ENCODE data around the gene PIK3R3.
A peak's percentile ranks its signal among the peaks of the same experiment; 100 is the strongest.

Gene PIK3R3

DNA sequence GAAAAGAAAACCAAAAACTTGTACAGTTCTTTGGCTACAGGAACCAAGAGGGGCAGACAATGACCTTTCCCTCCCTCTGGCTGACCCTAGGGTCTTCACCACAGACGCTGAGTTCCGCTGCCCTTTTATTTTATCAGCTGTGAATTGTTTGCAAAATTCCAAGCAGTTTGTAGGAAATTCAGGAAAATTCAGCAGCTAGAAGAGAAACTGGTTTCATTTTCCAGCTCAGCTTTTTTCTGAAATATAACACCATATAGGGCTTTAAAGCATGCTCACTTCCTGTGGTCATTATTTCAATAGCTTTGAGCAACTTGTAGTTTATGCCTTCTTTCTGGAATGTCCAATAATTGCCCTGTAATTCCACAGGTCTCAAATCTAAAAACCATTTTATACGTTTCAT is 5.5 kb upstream of the PIK3R3 start:
- peaks cover 18% of the 10 kb centered on the region for H3K27me3 Mint-ChIP-seq

DNA sequence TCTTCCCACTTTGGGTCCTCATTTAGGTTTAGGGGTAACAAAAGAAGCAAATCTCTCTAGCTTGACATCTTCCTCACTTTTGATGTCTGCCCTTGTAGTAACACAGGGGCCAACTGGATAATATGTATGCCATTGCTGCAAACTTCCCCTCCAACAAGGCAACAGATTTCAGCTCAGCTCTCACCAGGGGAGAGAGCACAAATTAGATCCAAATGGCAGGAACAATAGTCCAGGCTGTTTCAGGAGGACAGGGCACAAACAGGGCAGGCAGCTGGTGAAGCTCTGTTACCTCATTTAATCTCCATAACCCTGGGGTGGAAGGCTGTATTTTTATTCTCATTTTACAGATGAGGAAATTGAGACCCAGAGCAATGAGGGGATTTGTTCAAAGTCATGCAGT is 4.3 kb upstream of the PIK3R3 start:
- Mint-ChIP-seq H3K27ac (ENCODE audit: low read depth) (no peak overlapping the region), H3K9me3 (no peaks in the 10 kb centered on the region), H3K4me1 (peaks cover 22% of the 10 kb centered on the region), H3K4me3 (no peak overlapping the region), H3K36me3 (ENCODE audit: insufficient read depth) (peaks cover 8% of the 10 kb centered on the region), H3K27me3 (peaks cover 25% of the 10 kb centered on the region)
- DNase-seq (ENCODE audit: low spot score in 2 of 2), result no peak
- no peak for ATAC-seq (replicated peaks; ENCODE audit: extremely low read depth, poor library complexity, severe bottlenecking)

More for the DNA sequence above, 5.5 kb upstream of the PIK3R3 start:
- ATAC-seq (replicated peaks; ENCODE audit: extremely low read depth, poor library complexity, severe bottlenecking) (no peak), DNase-seq (ENCODE audit: low spot score in 2 of 2) (no peak)
- Mint-ChIP-seq H3K9me3 (no peaks in the 10 kb centered on the region), H3K27ac (ENCODE audit: low read depth) (no peak overlapping the region), H3K4me1 (peaks cover 11% of the 10 kb centered on the region), H3K36me3 (ENCODE audit: insufficient read depth) (peaks cover 2% of the 10 kb centered on the region), H3K4me3 (no peak overlapping the region)

DNA sequence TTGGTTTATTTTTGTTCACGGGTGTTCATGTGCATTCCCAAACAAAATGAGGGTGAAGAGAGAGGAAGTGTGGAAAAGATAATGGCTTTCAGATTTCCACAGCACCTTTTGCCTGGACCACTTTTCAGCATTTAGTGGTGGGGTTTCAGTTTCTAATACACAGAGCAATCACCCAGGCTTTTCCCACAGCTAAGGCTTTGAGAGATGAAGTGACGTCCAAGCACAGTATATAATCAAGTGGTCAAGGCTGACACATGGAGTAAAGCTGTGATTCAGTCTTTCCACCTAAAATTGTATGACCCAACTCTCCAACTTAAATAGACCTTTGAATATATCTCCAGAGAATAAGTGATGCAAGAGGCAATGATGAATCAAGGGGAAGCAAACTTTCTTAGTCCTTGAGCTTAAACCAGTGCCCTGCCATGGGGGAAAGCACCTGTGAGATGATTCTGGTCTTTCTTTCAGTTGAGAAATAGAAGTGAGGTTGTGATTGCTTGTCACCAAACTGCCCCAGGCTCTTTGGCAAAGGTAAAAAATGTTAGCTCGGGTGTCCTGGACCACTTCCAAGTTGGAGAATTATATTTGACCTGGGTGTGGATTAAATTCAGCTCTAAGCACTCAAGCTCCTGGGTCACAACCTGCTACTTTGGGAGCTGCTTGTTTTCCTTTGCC is 2.4 kb upstream of the PIK3R3 start:
- peaks cover 25% of the 10 kb centered on the region for H3K4me1 Mint-ChIP-seq
- ATAC-seq (replicated peaks; ENCODE audit: extremely low read depth, poor library complexity, severe bottlenecking) (no peak), DNase-seq (ENCODE audit: low spot score in 2 of 2) (no peak)

DNA sequence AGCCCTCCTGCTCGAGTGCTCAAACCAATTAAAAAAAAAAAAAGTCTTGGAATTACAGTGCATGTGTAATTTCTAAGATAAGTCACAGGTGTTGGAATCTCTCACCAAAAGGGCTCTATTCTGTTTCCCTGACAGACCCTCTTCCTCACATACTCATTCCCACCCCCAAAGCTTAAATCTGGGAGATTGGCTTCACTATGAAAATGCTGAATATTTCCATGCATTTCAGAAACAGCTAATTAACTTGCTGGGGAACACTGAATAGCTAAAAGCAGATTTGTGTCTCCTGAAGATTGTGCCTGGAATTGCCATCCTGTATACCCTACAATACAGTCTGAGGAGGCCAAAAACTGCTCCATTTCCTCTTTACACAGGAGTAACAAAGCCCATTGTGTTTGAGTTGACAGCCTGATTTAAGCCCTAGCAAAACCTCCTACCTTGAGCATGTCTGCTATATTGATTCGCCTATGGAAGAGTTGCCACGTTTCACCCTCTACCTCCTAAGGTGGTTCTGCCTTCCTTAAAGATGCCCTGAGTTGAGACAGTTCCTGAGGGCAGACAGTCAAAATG is 1.4 kb upstream of the PIK3R3 start:
- peaks cover 8% of the 10 kb centered on the region for H3K36me3 Mint-ChIP-seq (ENCODE audit: insufficient read depth)
- H3K9me3 Mint-ChIP-seq, result no peaks in the 10 kb centered on the region
- peaks cover 25% of the 10 kb centered on the region for H3K4me1 Mint-ChIP-seq
- H3K27ac Mint-ChIP-seq (ENCODE audit: low read depth), result no peak overlapping the region
- no peak for DNase-seq (ENCODE audit: low spot score in 2 of 2)
- H3K27me3 Mint-ChIP-seq, result peaks cover 35% of the 10 kb centered on the region
- no peak for ATAC-seq (replicated peaks; ENCODE audit: extremely low read depth, poor library complexity, severe bottlenecking)
- peak overlapping the region; percentile 99 for H3K4me3 Mint-ChIP-seq

More for the DNA sequence above, 2.4 kb upstream of the PIK3R3 start:
- peaks cover 34% of the 10 kb centered on the region for H3K27me3 Mint-ChIP-seq
- H3K9me3 Mint-ChIP-seq, result no peaks in the 10 kb centered on the region
- no peak overlapping the region for H3K27ac Mint-ChIP-seq (ENCODE audit: low read depth)
- no peak overlapping the region for H3K4me3 Mint-ChIP-seq
- peaks cover 8% of the 10 kb centered on the region for H3K36me3 Mint-ChIP-seq (ENCODE audit: insufficient read depth)

DNA sequence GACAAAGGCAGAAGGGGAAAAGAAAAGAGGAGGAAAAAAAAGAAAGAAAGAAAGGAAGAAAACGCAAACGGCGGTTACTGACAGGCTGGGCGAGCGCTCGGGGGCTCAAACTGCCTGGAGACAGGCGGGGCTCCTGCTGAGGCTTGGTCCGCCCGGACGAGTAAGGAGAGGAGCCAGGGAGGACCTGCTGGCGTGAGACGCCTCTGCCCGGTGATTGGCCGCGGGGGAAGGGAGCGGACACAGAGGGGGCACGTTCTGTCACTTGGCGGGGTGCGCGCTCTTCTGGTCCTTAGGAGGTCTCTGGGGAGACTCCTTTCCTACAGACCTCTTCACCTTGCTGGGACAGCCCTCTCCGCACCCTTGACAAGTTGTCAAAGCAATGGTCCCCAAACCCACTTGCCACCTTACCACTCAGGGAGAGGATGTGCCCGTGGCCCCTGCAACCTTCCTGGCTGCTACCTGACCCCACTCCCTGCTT is 791 bp upstream of the PIK3R3 start:
- peak overlapping the region; percentile 98 for H3K27ac Mint-ChIP-seq (ENCODE audit: low read depth)
- peak; percentile 27 for ATAC-seq (replicated peaks; ENCODE audit: extremely low read depth, poor library complexity, severe bottlenecking)
- H3K9me3 Mint-ChIP-seq, result no peaks in the 10 kb centered on the region
- peaks cover 25% of the 10 kb centered on the region for H3K4me1 Mint-ChIP-seq
- H3K36me3 Mint-ChIP-seq (ENCODE audit: insufficient read depth), result peaks cover 8% of the 10 kb centered on the region
- peak overlapping the region; percentile 99 for H3K4me3 Mint-ChIP-seq
- H3K27me3 Mint-ChIP-seq, result peaks cover 40% of the 10 kb centered on the region
- no peak for DNase-seq (ENCODE audit: low spot score in 2 of 2)

DNA sequence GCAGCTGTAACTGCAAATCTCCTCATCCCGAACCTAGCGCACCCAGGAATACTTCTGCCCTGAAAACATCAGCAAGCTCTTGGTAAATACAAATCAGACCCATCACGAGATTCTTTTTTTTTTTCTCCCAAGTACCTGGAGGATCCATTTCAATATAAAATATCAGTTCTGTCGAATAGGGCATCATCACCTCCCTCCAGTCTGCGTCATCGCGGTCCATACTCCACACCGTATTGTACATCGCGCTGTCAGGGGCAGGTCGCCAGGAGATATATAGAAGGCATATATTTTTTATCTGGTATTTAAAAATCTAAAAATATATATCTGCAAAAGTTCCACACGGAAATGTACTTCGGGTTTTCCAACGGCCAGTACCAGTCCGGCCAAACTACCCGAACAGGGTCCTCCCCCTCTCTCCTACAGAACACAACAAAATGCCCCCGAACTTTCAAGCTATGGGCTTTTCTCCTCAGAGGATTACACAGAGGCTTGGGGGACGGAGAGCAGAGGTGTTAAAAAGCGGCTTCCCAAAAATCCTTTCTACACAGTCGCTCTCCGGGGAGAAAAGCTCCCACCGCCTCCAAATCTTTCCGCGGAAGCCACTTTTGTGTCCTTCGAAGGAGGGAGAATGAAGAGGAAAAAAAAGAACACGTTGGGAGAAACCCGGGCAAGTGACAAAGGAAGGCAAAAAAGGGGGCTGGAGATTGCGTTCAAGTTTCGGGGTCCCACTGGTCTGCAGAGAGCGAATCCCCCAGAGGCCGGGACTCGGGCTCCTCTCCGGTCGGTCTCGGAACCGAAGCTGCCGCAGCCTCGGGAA is 509 bp downstream of the PIK3R3 start:
- ATAC-seq (replicated peaks; ENCODE audit: extremely low read depth, poor library complexity, severe bottlenecking), result peak; percentile 40
- peak overlapping the region; percentile 98 for H3K27ac Mint-ChIP-seq (ENCODE audit: low read depth)
- peak overlapping the region; percentile 99 for H3K4me3 Mint-ChIP-seq
- no peaks in the 10 kb centered on the region for H3K9me3 Mint-ChIP-seq
- peak in 1 of 2 donors; percentile 13 for DNase-seq (ENCODE audit: low spot score in 2 of 2)
- H3K4me1 Mint-ChIP-seq, result peaks cover 25% of the 10 kb centered on the region
- peaks cover 8% of the 10 kb centered on the region for H3K36me3 Mint-ChIP-seq (ENCODE audit: insufficient read depth)
- H3K27me3 Mint-ChIP-seq, result peaks cover 40% of the 10 kb centered on the region

DNA sequence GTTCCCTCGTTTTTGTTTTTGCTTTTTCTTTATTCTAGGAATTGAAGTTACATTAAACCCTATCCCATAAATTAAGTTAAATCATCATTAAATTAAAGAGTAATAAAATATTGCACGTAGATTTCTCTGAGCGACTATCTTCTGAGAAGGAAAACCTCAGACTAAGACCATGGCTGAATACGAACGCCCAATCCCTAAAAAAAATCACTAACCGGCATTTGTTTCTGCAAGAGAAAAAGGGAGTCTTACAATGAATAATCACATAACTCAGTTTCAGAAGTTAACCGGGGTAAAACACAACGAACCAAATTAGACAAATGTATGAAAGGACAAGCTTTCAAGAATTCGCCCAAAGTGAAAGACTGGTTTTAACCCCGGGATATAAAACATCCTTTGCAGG is 1.3 kb downstream of the PIK3R3 start:
- peaks cover 40% of the 10 kb centered on the region for H3K27me3 Mint-ChIP-seq
- H3K27ac Mint-ChIP-seq (ENCODE audit: low read depth), result no peak overlapping the region
- peak overlapping the region; percentile 99 for H3K4me3 Mint-ChIP-seq
- peaks cover 25% of the 10 kb centered on the region for H3K4me1 Mint-ChIP-seq
- ATAC-seq (replicated peaks; ENCODE audit: extremely low read depth, poor library complexity, severe bottlenecking) (no peak), DNase-seq (ENCODE audit: low spot score in 2 of 2) (no peak)
- peaks cover 8% of the 10 kb centered on the region for H3K36me3 Mint-ChIP-seq (ENCODE audit: insufficient read depth)
- H3K9me3 Mint-ChIP-seq, result no peaks in the 10 kb centered on the region

DNA sequence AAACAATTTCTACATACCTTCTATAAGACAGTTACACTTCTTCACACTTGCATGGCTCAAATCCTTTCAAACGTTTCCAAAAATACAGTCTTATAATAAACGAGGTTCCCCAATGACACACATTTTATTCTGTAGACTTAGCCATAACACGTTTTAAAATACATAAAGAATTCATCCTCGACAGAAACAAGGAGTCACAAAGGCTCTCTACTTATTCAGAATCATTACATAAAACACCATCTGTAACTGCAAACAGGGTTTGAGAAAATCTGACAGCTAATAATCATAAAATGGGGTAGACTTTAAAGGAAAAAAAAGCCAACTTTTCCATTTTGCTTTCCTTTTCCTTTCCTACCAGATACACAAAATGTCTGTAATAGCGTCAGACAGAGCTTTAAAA is 1.8 kb downstream of the PIK3R3 start:
- peaks cover 8% of the 10 kb centered on the region for H3K36me3 Mint-ChIP-seq (ENCODE audit: insufficient read depth)
- no peak for DNase-seq (ENCODE audit: low spot score in 2 of 2)

DNA sequence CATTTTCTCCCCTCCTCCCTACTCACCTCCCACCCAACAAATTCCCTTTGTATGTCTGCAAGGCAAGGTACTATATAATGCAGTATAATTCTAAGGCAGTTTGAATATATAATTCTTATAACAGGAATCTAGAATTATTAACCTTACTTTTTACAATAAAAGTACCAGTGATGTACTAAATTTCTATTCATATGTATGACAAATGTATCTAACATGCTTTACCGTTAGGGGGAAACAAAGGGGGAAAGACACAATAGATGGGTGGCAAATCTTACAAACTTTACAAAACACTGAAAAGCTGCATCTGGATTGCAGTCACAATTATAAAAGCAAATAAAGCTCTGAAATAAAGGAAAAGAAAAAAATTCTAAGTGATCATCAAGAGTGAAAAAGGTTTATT is 2.3 kb downstream of the PIK3R3 start:
- Mint-ChIP-seq H3K4me1 (peaks cover 25% of the 10 kb centered on the region), H3K9me3 (no peaks in the 10 kb centered on the region), H3K27me3 (peaks cover 40% of the 10 kb centered on the region)

More for the DNA sequence above, 1.8 kb downstream of the PIK3R3 start:
- Mint-ChIP-seq H3K27me3 (peaks cover 40% of the 10 kb centered on the region), H3K4me1 (peaks cover 25% of the 10 kb centered on the region), H3K4me3 (no peak overlapping the region), H3K9me3 (no peaks in the 10 kb centered on the region), H3K27ac (ENCODE audit: low read depth) (no peak overlapping the region)
- ATAC-seq (replicated peaks; ENCODE audit: extremely low read depth, poor library complexity, severe bottlenecking), result no peak

DNA sequence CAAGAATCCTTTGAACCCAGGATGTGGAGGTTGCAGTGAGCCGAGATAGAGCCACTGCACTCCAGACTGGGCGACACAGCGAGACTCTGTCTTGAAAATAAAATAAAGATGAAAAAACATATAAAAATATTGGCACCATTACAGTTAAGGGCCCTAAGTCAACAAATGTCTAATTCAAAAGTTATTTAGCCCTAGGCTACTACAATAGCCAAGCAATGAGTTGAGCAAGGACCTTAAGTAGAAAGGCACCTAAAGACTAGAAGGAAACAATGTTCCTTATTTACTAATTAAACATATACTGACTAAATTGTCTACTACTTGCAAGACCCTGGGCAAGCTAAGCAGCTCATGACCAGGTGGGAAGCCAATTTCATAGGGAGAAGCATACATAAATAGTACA is 4.1 kb downstream of the PIK3R3 start:
- H3K36me3 Mint-ChIP-seq (ENCODE audit: insufficient read depth), result peaks cover 6% of the 10 kb centered on the region
- ATAC-seq (replicated peaks; ENCODE audit: extremely low read depth, poor library complexity, severe bottlenecking), result no peak
- H3K4me1 Mint-ChIP-seq, result peaks cover 19% of the 10 kb centered on the region
- peaks cover 40% of the 10 kb centered on the region for H3K27me3 Mint-ChIP-seq
- no peaks in the 10 kb centered on the region for H3K9me3 Mint-ChIP-seq
- no peak overlapping the region for H3K27ac Mint-ChIP-seq (ENCODE audit: low read depth)
- DNase-seq (ENCODE audit: low spot score in 2 of 2), result no peak
- no peak overlapping the region for H3K4me3 Mint-ChIP-seq

More for the DNA sequence above, 2.3 kb downstream of the PIK3R3 start:
- DNase-seq (ENCODE audit: low spot score in 2 of 2) (no peak), ATAC-seq (replicated peaks; ENCODE audit: extremely low read depth, poor library complexity, severe bottlenecking) (no peak)
- Mint-ChIP-seq H3K36me3 (ENCODE audit: insufficient read depth) (peaks cover 8% of the 10 kb centered on the region), H3K4me3 (no peak overlapping the region), H3K27ac (ENCODE audit: low read depth) (no peak overlapping the region)

DNA sequence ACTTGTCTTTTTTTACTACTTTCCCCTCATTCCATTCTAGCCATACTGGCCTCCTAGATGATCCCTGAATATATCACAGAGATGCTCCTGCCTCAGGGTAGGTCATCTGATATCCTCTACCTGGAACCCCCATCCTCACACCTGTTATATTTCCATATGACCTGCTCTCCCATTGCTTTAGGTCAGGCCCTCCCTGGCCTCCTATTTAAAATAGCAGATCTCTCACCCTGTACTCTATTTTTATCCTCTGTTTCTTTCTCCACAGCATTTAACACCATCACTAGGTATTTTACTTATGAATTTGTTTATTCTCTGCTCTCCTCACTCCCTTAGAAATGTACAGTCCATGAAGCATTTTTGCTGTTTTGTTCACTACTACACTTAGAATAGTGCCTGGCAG is 13.6 kb downstream of the PIK3R3 start:
- DNase-seq (ENCODE audit: low spot score in 2 of 2) (no peak), ATAC-seq (replicated peaks; ENCODE audit: extremely low read depth, poor library complexity, severe bottlenecking) (no peak)
- no peak overlapping the region for H3K4me3 Mint-ChIP-seq
- H3K27me3 Mint-ChIP-seq, result no peaks in the 10 kb centered on the region
- H3K36me3 Mint-ChIP-seq (ENCODE audit: insufficient read depth), result no peaks in the 10 kb centered on the region
- H3K9me3 Mint-ChIP-seq, result no peaks in the 10 kb centered on the region
- H3K27ac Mint-ChIP-seq (ENCODE audit: low read depth), result no peak overlapping the region
- H3K4me1 Mint-ChIP-seq, result no peaks in the 10 kb centered on the region

DNA sequence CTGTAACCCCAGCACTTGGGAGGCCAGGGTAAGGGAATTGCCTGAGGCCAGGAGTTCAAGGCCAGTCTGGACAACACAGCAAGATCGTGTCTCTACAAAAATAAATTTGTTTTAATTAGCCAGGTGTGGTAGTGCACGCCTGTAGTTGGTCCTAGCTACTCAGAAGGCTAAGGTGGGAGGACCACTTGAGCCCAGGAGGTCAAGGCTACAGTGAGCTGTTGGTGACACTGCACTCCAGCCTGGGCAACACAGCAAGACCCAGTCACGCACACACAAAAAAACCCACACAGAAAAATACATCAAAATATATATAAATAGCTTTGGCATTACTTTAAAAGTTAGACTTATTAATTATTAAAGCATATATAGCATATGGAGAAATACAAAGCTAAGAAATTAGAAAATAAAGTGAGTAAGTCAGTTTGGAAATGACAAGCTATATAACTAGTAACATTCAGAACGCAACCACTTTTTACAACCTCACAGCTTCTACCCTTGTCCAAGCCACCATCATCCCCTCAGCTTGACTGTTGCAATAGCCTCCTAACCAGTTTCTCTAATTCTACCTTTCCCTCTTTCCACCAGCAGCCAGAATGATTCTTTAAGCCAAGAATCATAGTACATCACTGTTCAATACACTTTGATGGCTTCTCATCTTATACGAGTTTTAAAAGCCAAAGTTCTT is 14.5 kb downstream of the PIK3R3 start:
- H3K27me3 Mint-ChIP-seq, result no peaks in the 10 kb centered on the region
- ATAC-seq (replicated peaks; ENCODE audit: extremely low read depth, poor library complexity, severe bottlenecking) (no peak), DNase-seq (ENCODE audit: low spot score in 2 of 2) (no peak)
- H3K4me3 Mint-ChIP-seq, result no peak overlapping the region
- no peaks in the 10 kb centered on the region for H3K9me3 Mint-ChIP-seq
- no peaks in the 10 kb centered on the region for H3K4me1 Mint-ChIP-seq
- no peak overlapping the region for H3K27ac Mint-ChIP-seq (ENCODE audit: low read depth)
- H3K36me3 Mint-ChIP-seq (ENCODE audit: insufficient read depth), result no peaks in the 10 kb centered on the region

Measured in central memory CD8-positive, alpha-beta T cell (primary cell).